Left ventricle myocardium inferior (tissue), 1 donor: Measurements from ENCODE around the gene C2orf92. TPM values are rescaled to one million over a fixed set of nuclear protein-coding genes. Genes with fewer than 3 reads are reported as not detected.

ENCODE experiments used
- DNase-seq: peaks from one replicate; pipeline ENCODE4 v3.0.0-alpha.2; 2020
- H3K27ac ChIP-seq: fragments of 200-600 bp; replicated peaks from 2 replicates; pipeline ENCODE4 v1.8.0; 2021
- H3K27me3 ChIP-seq: fragments of 200-600 bp; 2 replicates; pipeline ENCODE4 v1.8.0; 2021; ENCODE audit warnings: low read depth
- H3K36me3 ChIP-seq: fragments of 200-600 bp; 2 replicates; pipeline ENCODE4 v1.8.0; 2021
- H3K4me1 ChIP-seq: fragments of 200-600 bp; 2 replicates; pipeline ENCODE4 v1.8.0; 2021
- H3K4me3 ChIP-seq: fragments of 200-600 bp; 2 replicates; pipeline ENCODE4 v1.8.0; 2021; ENCODE audit warnings: mild to moderate bottlenecking, moderate library complexity
- H3K9me3 ChIP-seq: fragments of 200-600 bp; replicated peaks from 2 replicates; pipeline ENCODE4 v1.8.0; 2021
- intact Hi-C: fragments of 100-400 bp; cut with micrococcal nuclease; formaldehyde crosslinking; loops from one replicate; pipeline ENCODE4 v1.11.0; 2022
- total RNA-seq: library from RNA; stranded (reverse); fragmentation: NEBNext Ultra II Directional; extraction: Animal tissue kit (Norgen Biotek cat#: 25700); gene quantifications from one replicate; pipeline ENCODE4 v1.2.1, GENCODE V29; 2021
- TF ChIP-seq, protein P1 (sequence below): fragments of 200-600 bp; IDR thresholded peaks from 2 replicates; pipeline ENCODE4 v1.8.0; 2021; ENCODE audit warnings: antibody characterized with exemption, mild to moderate bottlenecking, borderline replicate concordance
- donor health status: DM: no; HTN: yes; CAD: no; lungs with severe emphysema.

C2orf92 gene
- total RNA-seq, 1 donor from 2014 or later, result 1.8 TPM

DNA sequence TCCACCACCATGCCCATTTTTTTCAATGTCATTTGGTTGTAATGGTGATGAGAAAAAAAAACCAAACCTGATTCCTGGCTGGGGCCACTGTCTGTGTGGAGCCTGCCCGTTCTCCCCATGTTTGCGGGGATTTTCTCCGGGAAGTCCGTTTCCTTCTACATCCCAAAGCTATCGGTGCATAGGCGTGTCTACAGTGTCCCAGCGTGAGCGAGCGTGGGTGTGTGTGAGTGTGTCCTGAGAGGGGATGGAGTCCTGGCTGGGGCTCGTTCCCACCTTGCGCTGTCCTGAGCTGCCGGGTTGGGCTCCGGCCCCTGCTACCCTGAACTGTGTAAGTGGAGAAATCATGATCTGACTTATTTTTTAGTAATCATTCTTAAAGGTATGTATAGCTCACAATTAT lies 36.6 kb downstream of the C2orf92 start:
- no peak for DNase-seq
- H3K4me3 ChIP-seq, result no peak overlapping the region
- H3K9me3 ChIP-seq, result no peaks in the 10 kb centered on the region
- no peaks in the 10 kb centered on the region for H3K36me3 ChIP-seq
- peaks cover 7% of the 10 kb centered on the region for H3K4me1 ChIP-seq
- H3K27ac ChIP-seq, result no peak overlapping the region
- intact Hi-C loops, result no loop called here
- H3K27me3 ChIP-seq, result peaks cover 4% of the 10 kb centered on the region
- TF ChIP-seq, protein P1, sequence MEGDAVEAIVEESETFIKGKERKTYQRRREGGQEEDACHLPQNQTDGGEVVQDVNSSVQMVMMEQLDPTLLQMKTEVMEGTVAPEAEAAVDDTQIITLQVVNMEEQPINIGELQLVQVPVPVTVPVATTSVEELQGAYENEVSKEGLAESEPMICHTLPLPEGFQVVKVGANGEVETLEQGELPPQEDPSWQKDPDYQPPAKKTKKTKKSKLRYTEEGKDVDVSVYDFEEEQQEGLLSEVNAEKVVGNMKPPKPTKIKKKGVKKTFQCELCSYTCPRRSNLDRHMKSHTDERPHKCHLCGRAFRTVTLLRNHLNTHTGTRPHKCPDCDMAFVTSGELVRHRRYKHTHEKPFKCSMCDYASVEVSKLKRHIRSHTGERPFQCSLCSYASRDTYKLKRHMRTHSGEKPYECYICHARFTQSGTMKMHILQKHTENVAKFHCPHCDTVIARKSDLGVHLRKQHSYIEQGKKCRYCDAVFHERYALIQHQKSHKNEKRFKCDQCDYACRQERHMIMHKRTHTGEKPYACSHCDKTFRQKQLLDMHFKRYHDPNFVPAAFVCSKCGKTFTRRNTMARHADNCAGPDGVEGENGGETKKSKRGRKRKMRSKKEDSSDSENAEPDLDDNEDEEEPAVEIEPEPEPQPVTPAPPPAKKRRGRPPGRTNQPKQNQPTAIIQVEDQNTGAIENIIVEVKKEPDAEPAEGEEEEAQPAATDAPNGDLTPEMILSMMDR, result no peak

DNA sequence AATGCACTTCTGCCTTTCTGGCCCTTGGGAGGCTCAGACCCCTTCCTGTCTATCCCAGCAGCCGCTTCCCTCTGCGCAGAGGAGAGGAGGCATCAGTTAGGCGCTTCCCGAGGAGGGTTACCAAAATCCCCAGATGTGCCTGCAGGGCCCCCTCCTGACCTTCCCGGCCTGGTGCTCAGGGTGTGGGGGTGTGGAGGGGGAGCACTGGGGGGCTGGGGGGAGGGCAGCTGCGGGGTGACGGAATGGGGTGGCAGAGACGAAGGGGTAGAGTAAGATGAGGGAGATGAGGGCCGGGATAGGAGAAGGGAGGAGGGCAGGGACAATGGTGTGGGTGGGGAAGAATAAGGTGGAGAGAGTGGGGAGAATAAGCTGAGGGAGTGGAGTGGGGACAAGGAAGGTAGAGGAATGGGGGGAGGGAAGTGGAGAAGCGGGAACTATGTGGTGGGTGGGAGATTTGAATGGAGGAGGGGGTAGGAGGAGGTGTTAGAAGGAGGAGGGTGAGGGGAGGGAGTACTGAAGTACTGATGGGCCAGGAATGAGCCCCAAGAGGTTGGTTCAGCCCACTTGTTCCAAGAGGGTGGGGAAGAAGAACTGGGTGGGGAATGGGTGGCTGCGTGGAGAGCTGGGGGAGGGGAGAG lies 37.3 kb downstream of the C2orf92 start:
- no peak overlapping the region for H3K4me3 ChIP-seq
- peaks cover 7% of the 10 kb centered on the region for H3K4me1 ChIP-seq
- no peak overlapping the region for H3K27ac ChIP-seq
- peaks cover 4% of the 10 kb centered on the region for H3K27me3 ChIP-seq
- no peaks in the 10 kb centered on the region for H3K9me3 ChIP-seq
- no peak for DNase-seq
- intact Hi-C loops, result no loop called here
- TF ChIP-seq, protein P1, result no peak
- no peaks in the 10 kb centered on the region for H3K36me3 ChIP-seq

DNA sequence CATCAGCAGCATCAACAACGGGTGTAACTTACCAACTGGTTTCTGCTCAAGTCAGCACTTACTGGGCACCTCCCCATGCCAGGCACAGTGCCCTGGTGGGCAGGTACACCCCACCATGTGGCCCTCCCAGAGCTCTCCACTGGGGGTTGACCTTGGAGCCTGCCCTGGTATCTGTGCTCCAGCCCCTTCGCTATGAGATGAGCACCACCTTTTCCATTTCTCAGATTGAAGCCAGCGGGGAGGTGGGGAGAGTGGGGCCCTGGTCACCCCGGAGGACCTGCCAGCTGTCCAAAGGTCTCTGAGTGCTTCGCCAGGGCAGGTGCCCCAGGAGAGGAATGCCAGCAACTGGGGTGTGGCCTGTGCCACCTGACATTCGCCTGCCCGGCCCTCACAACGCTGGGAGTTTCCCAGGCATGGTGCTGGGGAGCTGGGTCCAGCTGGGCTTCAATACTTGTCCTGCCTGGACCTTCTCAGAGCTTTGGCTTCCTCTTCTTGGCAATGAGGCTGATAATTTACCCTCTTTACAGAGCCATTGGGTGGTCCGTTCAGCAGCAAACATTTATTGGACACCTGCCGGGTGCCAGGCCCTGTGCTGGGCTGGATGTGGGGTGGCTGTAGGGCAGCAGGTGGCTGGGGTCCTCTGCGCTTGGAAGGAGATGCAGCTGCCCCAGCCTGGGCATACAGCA lies 38.0 kb downstream of the C2orf92 start:
- Histone ChIP-seq H3K4me1 (peaks cover 7% of the 10 kb centered on the region), H3K9me3 (no peaks in the 10 kb centered on the region), H3K27me3 (peaks cover 4% of the 10 kb centered on the region), H3K4me3 (no peak overlapping the region), H3K36me3 (no peaks in the 10 kb centered on the region), H3K27ac (no peak overlapping the region)
- no peak for DNase-seq
- intact Hi-C loops, result no loop called here
- TF ChIP-seq, protein P1, result no peak

DNA sequence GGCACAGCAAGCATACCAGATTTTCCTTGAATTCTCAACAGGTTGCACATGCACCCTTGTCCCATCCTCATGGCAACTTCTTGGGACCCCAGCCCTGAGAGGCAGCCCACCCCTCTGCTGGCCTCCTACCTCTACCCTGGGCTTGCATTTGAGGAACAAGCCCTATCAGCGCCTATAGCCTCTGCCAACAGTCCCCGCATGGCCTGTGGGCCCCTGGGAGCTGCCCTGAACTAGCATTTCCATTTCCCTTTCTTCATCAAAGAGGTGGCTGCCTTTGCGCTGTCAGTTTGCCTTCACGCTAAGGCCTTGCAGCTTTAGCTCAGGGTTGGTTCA lies 38.5 kb downstream of the C2orf92 start:
- Histone ChIP-seq H3K27ac (no peak overlapping the region), H3K9me3 (no peaks in the 10 kb centered on the region), H3K27me3 (peaks cover 4% of the 10 kb centered on the region), H3K36me3 (no peaks in the 10 kb centered on the region), H3K4me1 (peaks cover 12% of the 10 kb centered on the region), H3K4me3 (no peak overlapping the region)
- TF ChIP-seq, protein P1, result no peak
- no peak for DNase-seq
- intact Hi-C loops, result no loop called here

DNA sequence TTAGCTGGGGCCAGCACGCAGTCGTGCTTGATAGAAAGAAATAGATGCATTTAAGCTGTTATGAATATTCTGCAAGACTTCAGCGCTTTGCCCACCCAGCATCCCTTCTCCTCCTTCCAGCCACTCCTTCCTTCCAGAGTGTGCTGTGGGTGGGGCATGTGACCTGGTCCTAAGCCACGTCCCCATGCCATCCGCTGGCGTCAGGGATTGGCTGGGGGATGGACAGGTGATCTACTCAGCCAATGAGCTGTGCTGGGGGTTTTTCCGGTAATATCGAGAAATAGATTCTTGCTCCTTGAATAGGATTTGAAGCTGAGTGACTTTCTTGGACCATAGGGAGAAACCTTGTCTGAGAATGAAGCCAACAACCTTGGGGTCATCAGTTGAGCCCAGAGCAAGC lies 39.1 kb downstream of the C2orf92 start:
- Histone ChIP-seq H3K27ac (no peak overlapping the region), H3K36me3 (no peaks in the 10 kb centered on the region), H3K27me3 (peaks cover 4% of the 10 kb centered on the region), H3K4me1 (peaks cover 17% of the 10 kb centered on the region), H3K9me3 (no peaks in the 10 kb centered on the region), H3K4me3 (no peak overlapping the region)
- DNase-seq, result no peak
- TF ChIP-seq, protein P1, result no peak
- intact Hi-C loops, result no loop called here
